Measurements from ENCODE around the gene RNF19B. TPM values are rescaled to one million over a fixed set of nuclear protein-coding genes. Genes with fewer than 3 reads are reported as not detected.
"Not testable (repeated sequence)": the region's sequence is repeated elsewhere in the genome, so short reads cannot be mapped to it uniquely, and the experiment has no call there.

RNF19B gene
- total RNA-seq, 1 experiment from 2014 or later = 10.3 TPM

DNA sequence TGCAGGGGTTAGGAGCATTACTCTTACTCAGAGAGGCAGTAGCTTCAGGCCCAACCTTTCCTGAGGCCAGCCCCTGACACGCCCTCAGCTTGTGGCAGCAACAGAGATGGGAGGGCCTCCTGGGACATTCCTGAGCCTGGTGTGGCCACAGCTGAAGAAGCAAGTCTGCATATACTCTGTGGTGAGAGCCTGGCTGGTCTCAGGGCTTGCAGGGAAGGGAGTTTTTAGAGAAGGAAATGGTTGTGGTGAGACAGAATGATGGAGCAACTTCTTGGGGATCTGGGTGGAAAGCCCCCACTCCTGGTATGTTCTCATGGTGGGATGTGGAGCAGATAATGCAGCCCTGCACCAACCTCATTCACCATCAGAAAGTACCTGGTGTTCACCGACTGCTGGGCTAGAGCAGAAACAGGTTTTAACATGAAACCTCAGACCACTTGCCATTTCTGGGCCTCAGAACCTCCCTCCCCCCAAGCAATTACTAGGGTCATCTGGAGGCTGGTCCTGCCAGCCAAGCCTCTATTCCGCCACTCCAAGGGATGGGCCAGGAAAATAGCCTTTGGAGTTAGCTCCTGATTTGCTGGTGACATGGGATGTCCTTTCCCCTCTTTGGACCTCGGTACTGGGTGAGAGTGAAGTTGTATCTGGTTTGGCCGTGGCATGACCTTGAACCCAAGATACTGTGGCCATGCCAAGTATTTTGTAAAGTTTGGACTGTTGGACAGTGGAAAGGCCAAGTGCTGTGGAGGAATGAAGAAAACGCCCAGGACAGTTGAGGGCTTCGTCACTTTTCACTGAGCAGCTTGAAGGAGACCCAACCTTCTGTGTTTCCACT lies 28.1 kb upstream of the RNF19B start:
- DNase-seq (ENCODE audit: low read depth) = peak; percentile 94

DNA sequence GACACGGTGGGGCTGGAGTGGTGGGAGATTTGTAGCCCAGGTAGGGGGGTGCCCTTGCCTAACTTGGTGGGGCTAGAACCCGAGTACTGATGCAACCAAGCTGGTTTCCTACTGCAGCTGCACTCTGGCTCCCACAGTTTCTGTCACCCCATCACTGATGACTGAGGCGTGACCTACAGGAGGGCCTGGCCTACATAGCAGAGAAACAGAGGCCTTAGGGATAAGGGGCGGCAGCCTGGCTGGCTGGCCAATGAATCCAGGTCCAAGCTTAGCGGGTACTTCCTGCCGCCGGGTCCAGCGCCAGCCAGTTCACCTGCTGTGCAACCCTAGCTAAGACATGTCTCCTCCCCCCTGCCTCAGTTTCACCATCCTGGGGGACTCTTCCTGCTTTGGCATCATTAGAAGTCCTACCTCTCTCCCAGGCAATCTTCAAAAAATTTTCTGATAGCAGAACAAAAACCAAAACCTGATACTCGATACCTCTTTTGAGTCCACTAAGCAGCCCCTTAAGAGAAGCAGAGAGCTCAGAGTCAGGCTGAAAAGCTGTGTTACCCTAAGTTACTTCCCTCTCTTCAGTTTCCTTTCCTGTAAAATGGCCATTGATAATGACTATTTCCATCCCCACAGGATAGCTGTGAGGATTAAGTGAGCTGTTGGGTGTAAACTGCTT lies 27.3 kb upstream of the RNF19B start:
- DNase-seq (ENCODE audit: low read depth) = no peak

DNA sequence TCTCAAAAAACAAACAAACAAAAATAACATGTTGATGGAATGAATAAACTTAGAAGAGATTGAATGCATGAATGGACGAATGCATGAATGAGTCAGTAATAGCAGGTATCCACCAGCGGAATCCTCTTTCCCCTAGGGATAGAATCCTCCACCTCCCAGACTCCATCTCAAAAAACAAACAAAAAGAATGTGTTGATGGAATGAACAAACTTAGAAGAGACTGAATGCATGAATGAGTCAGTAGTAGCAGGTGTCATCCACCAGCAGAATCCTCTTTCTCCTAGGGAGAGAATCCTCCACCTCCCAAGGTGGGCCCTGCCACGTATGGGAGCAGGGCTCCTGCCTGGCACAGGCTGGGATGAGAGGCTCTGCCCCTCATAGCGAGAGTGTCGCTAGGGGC lies 26.8 kb upstream of the RNF19B start:
- no peak for DNase-seq (ENCODE audit: low read depth)

DNA sequence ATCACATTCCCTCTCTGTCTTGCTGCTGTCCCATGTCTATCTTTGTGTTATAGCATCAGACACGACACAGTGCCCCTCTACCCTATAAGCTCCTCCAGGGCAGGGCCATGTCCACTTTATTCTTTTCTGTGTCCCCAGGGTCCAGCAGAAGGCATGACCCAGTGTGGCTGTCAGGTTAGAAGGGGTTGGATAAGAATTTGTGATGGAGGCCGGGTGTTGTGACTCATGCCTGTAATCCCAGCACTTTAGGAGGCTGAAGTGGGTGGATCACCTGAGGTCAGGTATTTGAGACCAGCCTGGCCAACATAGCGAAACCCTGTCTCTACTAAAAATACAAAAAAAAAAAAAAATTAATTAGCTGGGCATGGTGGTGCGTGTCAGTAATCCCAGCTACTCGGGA lies 26.3 kb upstream of the RNF19B start:
- DNase-seq (ENCODE audit: low read depth) = no peak

DNA sequence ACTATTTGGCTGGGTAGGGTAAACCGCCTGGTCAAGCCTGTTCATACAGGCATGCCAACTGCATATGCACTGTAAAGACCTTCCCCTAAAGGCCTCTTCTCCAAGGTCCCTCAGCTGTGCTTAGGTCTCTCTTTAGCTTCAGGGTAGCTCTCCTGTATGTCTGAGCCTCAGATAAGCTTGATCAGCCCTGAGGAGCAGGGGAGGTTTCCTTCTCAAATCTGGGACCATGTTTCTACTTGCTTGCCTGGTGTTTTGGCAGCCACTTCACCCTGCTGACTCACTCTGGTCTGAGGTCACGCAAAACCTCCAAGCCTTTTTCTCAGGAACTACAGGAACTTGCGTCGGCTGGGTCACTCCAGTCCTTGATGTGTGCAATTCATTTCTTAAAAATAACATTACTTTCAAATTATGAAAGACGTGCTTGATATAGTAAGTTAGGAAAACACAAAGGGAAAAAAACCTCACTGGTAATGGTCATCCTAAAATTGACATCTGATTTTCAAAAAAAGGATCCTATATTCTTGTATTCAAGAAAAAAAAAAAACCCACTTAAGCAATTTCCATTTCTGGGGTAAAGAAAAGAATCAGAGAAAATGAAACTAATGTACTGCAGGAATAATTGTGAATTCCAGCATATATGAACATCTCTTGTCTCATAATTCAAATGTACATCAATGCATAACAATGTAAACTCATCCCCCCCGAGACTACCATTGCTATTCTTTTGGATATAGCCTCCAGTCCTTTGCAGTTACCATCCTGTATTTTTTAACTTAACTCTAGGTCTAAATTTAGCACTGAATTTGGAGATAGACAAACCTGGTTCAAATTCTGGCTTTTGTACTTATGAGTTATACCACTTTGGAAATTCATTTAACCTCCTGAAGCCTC lies 24.8 kb upstream of the RNF19B start:
- DNase-seq (ENCODE audit: low read depth) = peak; percentile 94

DNA sequence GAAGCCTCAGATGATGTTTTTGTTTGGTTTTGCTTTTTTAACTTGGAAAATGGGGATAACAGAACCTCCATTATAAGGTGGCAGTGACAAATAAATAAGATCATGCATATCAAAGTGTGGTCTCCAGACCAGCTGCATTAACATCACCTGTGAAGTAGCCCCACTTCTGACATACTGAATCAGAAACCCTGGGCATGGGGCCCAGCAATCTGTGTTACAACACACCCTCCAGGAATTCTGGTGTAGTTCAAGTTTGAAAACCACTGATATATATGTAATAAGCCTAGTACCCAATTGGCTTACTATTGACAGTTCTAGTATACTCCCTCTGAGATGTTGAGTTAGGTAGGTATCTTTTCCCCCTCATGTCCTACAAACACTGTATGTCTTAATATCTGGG lies 24.1 kb upstream of the RNF19B start:
- peak; percentile 66 for DNase-seq (ENCODE audit: low read depth)

DNA sequence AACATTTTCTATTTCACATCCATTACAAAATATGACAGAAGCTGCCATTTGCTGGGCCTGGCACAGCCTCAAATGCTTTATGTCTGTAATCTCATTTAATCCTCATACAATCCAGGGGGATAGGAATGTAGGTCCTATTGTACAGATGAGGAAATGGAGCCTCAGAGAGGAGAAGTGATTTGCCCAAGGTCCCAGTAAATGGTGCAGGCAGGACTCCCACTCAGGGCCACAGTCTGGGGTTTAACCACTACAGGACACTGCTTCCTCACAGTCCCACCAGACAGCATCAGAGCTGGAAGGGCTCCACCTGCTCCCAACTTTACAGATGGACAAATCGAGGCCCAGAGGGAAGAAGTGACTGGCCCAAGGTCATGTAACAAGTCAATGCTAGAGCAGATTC lies 20.6 kb upstream of the RNF19B start:
- DNase-seq (ENCODE audit: low read depth) = no peak

DNA sequence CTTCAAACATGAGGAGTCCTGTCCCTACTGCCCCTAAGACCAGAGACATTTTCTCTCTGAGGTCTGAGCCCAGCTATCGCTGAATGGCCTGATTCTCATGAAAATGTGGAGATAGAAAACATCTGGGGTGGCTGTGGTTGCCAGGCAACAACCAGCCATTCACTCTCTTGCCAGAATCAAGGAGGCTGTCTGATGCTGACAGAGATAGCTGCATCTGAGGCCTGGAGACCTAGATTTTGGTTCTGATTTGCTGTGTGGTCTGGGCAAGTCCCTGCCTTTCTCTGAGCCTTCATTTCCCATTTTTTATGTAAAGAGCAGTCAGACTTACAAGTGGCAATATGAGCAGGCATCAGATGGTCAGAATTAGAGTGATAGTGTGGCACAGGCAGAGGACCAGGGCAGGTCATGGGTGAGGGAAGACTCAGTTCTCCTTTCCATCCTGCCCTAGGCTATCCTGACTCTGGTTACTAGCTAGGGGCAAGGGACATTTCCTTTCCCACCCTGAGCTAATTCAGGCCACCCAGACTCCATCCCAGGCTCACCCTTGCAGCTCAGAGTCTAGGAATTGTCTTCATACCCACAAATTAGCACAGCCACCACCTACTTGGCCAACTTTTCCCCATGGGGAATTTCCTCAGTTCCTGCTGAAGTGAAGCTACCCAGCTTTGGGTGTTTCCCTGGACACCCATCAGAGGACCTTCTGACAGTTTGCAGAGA lies 20.0 kb upstream of the RNF19B start:
- peak; percentile 86 for DNase-seq (ENCODE audit: low read depth)

DNA sequence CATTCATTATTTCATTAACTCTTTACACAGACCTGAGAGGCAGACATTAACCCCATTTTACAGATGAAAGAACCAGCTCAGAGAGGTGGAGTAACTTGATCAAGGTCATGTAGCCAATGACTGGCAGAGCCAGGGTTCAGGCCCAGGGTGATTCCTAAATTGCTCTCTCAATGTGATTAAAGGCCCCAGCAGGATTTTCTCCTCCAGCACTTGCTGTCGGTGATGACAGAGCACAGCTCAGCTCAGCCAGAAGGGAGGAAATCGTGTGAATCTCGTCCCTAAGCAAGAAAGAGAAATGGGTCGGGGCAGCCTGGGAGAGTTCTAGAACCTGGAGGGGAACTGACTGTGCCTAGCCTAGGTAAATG lies 19.5 kb upstream of the RNF19B start:
- DNase-seq (ENCODE audit: low read depth) = no peak

DNA sequence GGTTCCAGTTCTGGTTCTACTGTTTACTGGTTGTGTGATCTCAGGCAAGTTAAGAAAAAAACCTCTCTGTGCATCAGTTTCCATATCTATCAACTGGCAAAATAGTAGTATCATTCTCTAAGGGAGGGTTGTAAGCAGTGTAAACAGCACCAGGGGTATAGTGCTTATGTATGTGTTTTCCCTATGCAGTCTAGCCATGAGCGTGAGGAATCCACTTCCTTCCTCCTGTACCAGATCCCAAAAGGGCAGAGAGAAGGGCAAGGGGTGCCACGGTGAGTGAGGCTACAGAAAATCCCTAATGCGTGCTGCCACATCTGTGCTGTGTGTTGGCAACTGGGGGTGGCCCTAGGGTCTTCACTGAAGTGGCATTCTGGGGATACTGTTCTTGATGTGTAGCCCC lies 18.4 kb upstream of the RNF19B start:
- DNase-seq (ENCODE audit: low read depth) = no peak

DNA sequence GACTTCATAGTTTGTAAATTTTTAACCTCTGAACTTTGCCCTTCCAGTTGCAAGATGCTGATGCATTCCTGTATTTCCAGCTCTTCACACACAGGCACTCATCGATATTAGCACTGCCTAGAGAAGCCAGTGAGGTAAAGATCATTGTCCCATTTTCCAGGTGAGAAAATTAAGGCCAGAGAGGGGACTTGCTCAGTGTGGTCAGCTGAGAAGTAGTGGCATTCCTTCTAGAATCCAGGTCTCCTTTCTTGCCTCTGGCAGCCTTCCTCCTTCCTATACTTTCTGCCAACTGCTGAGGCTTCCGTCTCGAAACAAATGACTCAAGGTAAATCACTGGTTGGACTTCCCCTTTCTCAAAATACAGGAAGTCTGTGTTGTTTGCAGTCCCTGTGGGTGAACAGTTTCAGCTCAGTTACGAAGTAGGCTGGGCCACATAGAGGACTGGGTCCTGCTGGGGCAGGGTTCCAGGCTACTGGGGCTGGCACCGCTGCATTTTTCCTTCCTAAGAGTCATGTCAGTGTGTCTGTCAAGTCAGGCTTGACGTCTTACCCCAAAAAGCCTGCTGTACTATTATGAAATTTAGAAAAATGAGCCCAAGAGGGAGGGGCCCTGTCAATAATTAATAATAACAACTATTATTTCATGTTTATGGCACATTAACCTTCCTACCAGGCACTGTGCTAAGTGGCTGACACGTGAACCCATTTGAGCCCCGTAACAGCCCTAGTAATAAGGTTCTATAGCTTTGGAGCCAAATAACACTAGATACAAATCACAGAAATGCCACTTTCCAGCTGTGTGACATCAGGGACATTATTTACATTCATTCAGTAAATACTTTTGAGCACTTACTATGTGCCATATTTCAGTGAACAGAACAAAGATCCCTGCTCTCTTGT lies 16.6 kb upstream of the RNF19B start:
- peak; percentile 87 for DNase-seq (ENCODE audit: low read depth)

DNA sequence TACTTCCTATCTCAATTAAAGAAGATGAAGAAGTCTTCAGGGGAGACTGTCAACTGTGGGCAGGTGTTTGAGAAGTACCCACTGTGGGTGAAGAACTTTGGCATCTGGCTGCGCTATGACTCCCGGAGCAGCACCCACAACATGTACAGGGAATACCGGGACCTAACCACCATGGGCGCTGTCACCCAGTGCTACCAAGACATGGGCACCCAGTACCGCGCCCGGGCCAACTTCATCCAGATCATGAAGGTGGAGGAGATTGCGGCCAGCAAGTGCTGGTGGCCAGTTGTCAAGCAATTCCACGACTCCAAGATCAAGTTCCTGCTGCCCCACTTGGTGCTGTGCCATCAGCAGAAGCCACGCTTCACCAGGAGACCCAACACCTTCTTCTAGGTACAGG lies 15.5 kb upstream of the RNF19B start:
- DNase-seq (ENCODE audit: low read depth) = no peak

DNA sequence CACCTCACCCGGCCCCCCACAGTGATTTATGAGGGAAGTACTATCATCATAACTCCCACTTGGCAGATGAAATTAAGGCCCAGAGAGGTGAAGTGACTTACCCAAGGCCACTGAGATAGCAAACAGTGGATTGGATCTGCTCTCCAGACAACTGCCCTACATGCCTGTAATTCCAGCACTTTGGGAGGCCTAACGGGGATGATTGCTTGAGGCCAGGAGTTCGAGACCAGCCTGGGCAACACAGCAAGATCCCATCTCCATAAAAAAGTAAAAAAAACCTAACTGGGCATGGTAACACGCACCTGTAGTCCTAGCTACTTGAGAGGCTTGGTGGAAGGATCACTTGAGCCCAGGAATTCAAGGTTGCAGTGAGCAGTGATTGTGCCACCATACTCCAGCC lies 14.2 kb upstream of the RNF19B start:
- no peak for DNase-seq (ENCODE audit: low read depth)

DNA sequence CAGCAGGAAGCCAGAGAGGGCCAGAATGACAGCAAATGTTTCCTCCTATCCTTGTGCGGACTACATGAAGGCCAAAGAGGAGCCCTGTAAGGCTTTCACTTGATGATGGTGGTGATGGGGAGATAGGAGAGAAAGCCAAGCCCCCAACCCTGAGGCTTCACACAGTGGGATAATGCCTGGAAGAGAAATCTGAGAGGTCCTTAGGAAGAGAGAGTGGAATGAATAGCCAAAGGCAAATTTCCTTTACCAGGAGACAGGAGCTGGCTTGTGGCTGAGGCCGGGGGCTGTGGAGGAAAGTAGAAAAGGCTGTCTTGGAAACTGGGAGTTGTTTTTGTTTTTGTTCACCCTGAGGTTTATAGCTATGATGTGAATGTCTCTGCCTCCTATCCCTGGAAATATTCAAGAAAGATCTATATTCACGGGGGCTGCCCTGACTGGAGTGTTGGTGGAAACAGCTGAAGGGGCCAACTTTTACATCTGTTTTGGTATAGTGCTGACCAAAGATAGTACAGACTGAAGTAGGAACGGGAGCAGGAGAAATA lies 13.0 kb upstream of the RNF19B start:
- DNase-seq (ENCODE audit: low read depth) = peak; percentile 23

DNA sequence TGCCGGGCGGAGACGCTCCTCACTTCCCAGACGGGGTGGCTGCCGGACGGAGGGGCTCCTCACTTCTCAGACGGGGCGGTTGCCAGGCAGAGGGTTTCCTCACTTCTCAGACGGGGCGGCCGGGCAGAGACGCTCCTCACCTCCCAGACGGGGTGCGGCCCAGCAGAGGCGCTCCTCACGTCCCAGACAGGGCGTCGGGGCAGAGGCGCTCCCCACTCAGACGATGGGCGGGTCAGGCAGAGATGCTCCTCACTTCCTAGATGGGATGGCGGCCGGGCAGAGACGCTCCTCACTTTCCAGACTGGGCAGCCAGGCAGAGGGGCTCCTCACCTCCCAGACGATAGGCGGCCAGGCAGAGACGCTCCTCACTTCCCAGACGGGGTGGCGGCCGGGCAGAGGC lies 10.4 kb upstream of the RNF19B start:
- not testable (repeated sequence) for DNase-seq (ENCODE audit: low read depth)

DNA sequence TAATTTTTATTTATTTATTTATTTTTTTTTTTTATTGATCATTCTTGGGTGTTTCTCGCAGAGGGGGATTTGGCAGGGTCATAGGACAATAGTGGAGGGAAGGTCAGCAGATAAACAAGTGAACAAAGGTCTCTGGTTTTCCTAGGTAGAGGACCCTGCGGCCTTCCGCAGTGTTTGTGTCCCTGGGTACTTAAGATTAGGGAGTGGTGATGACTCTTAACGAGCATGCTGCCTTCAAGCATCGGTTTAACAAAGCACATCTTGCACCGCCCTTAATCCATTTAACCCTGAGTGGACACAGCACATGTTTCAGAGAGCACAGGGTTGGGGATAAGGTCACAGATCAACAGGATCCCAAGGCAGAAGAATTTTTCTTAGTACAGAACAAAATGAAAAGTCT lies 8.8 kb upstream of the RNF19B start:
- DNase-seq (ENCODE audit: low read depth) = not testable (repeated sequence)

DNA sequence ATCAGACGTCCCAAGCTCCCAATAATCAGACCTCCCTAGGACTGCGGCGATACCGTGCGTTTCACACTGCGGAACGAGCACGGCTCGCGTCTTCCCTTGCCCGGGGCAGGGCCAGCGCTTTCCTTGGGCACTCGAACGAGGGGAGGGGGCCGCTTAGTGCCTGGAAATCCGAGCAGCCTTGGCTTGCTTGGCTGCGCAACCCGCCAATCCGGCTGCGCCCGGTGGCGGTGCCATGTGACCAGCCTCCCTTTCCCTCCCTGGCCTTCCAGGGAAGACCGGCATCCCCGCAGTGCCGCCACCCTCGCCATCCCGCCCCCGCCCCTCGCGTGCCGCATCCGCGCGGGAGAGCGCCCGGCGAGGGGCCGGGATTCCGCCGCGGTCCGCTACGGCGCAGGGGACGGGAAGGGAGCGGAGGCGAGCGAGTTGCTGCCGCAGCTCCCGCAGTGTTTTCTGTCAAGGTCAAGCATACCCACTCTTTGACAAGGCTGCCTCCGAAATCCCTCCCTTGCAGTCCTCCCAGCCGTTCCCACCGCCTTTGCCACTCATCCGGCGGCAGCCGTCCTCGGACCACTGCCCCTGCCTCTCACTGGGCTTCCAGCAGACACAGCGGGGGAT lies 8.3 kb upstream of the RNF19B start:
- peak; percentile 65 for DNase-seq (ENCODE audit: low read depth)

DNA sequence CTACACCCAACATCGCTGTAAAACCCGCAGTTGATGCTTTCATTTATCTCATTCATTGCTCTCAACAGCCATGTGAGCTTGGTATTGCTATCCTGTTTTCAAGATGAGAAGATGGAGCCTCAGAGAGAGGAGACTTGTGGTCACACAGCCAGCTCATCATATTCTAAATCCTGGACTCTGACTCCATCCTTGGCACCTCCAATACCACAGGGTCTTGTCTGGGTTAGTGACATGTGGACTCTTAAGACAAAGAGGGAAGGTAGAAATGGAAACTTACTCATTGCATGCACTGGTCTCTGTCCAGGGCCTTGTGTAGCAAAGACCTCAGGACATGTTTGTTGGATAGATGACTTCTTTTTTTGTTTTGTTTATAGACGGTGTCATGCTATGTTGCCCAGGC lies 7.0 kb upstream of the RNF19B start:
- no peak for DNase-seq (ENCODE audit: low read depth)

DNA sequence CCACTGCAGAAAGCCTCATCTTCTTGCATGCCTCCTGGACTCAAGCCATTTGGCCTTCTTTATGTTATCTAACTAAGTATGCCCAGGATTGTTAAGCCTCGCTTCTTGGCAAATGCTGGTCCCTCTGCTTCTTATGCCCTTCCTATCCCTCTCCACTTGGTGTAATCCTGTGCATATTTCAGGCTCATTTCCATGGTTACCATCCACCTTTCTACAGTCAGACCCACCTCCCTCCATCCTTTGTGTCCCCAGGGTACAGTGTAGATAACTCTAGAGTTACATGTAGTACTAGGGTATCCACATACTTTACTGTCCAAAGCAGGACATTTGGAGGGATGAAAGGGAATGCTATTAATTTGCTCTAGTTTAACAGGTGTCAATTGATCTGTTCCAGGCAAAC lies 6.5 kb upstream of the RNF19B start:
- no peak for DNase-seq (ENCODE audit: low read depth)

DNA sequence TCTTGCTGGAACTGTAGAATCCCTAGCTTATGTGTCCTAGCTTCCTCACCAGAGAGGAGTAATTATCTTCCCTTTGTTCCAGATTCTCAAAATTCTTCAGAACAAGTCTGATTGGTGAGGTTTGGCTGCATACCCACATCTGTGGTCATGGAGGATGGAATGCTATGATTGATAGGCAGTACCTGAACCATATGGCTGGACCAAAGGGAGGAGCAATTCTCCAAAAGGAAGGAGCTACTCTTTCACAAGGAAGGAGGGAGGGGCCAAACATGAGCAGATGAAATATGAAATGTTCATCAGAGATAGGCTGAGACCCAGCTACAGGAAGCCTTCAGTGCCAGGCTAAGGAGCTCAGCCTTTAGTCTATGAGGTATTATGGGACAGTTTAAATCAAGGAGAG lies 5.0 kb upstream of the RNF19B start:
- DNase-seq (ENCODE audit: low read depth) = peak; percentile 24
